ENCODE measurements around the gene MEGF6.

DNA sequence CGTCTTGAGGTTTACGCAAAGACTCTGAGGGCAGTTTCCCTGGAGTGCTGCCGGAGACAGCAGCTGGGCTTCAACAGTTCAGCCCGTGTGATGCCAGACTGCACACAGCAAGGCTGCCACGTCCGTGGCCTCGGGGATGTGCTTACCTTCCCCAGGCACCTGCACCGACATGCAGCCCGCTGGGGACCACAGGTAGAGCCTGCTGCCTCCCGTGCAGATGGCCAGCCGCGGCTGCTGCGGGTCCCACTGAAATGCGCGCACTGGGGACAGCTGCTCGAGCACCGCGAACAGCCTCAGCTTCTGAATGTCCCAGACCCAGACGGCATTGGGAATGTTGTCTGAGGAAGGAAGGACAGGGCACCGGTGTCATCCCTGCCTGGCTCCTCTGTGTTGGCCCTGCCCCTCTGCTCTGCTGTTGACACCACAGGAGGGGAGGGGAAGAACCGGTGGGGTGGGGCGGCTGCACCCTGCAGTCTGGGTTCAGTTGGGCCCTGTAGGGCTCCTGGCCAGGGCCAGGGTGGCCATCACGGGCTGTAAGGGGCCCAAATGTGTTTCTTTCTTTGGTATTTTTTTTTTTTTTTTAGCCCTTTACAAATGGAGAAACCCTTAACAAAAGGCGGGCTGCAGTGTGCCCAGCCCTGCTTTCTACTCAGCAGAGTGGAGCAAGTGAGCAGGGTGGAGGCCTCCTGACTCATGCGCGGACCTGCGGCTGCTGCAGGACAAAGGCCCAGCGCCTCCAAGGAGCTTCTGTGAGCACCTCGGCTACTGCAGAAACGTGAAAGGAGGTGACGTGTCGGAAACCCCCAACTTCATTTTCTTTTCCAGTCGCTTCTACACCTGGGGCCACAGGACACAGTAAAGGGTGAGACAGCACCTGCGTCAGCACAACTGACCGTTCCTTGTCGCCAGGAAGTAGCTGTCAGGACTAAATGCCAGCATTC, 20.3 kb upstream of the MEGF6 start:
- TF ChIP-seq, protein P1, sequence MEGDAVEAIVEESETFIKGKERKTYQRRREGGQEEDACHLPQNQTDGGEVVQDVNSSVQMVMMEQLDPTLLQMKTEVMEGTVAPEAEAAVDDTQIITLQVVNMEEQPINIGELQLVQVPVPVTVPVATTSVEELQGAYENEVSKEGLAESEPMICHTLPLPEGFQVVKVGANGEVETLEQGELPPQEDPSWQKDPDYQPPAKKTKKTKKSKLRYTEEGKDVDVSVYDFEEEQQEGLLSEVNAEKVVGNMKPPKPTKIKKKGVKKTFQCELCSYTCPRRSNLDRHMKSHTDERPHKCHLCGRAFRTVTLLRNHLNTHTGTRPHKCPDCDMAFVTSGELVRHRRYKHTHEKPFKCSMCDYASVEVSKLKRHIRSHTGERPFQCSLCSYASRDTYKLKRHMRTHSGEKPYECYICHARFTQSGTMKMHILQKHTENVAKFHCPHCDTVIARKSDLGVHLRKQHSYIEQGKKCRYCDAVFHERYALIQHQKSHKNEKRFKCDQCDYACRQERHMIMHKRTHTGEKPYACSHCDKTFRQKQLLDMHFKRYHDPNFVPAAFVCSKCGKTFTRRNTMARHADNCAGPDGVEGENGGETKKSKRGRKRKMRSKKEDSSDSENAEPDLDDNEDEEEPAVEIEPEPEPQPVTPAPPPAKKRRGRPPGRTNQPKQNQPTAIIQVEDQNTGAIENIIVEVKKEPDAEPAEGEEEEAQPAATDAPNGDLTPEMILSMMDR (conservative IDR thresholded peaks at IDR 0.05) = no peak
- TF ChIP-seq ZFX (IDR thresholded peaks at IDR 0.05) = no peak
